Ishikawa (cell line): Measurements from ENCODE around the gene TBL1X.

ENCODE experiments used
- CREB1 ChIP-seq: IDR thresholded peaks from 2 replicates; pipeline ENCODE4 v1.6.1; 2012; ENCODE audit warnings: low read depth
- TEAD4 ChIP-seq: IDR thresholded peaks from 2 replicates; pipeline ENCODE4 v1.6.1; 2012

GRCh38 chrX:9576059-9576458 is 111.2 kb downstream of the TBL1X start:
- TF ChIP-seq TEAD4 (no peak), CREB1 (no peak)
